IMR-90 (cell line): ENCODE data around the gene MRM2. TPM values are rescaled to one million over a fixed set of nuclear protein-coding genes. Genes with fewer than 3 reads are reported as not detected.

Experiments
- ATAC-seq: fragments of 200-7000 bp; cut with Tn5 transposase; 2 replicates; pipeline ENCODE4 v1.9.1; 2020; ENCODE audit warnings: low read depth, mild to moderate bottlenecking, moderate library complexity
- BruUV-seq: library from RNA; stranded (reverse); fragments of 400-500 nt; replicated peaks from 2 replicates; lab custom pipeline; 2021; lab: Mats Ljungman, UMichigan
- CTCF ChIA-PET: fragments of 300-600 bp; formaldehyde crosslinking; extraction: SDS; loops from one replicate; lab custom pipeline; 2021; ENCODE audit warnings: antibody characterized with exemption; lab: Yijun Ruan, JAX
- POLR2A ChIA-PET: fragments of 300-600 bp; sonication (Branson Sonifier 250); formaldehyde crosslinking; loops from one replicate; lab custom pipeline; 2022; ENCODE audit warnings: antibody characterized with exemption; ENCODE audit not compliant: unreplicated experiment; lab: Charles Lee
- DNase-seq: peaks from one replicate; pipeline ENCODE4 v3.0.0; 2013
- H2AFZ ChIP-seq: replicated peaks from 2 replicates; pipeline ENCODE3; 2013; ENCODE audit warnings: low read length, mild to moderate bottlenecking; ENCODE audit not compliant: poor library complexity
- H2AK5ac ChIP-seq: 2 replicates; pipeline ENCODE4 v1.6.1; 2013; ENCODE audit warnings: low read depth, low read length, inconsistent platforms
- H2AK9ac ChIP-seq: replicated peaks from 2 replicates; pipeline ENCODE3; 2013; ENCODE audit warnings: mild to moderate bottlenecking, low read depth, low read length, moderate library complexity; ENCODE audit not compliant: poor library complexity
- H2BK120ac ChIP-seq: 2 replicates; pipeline ENCODE4 v1.6.1; 2013; ENCODE audit warnings: low read depth, low read length, inconsistent platforms
- H2BK15ac ChIP-seq: 3 replicates; pipeline ENCODE4 v1.6.1; 2013; ENCODE audit warnings: low read depth, low read length, inconsistent platforms
- H2BK20ac ChIP-seq: 2 replicates; pipeline ENCODE4 v1.6.1; 2013; ENCODE audit warnings: low read depth, mild to moderate bottlenecking, inconsistent platforms, low read length, moderate library complexity
- H2BK5ac ChIP-seq: 2 replicates; pipeline ENCODE4 v1.6.1; 2013; ENCODE audit warnings: mild to moderate bottlenecking, low read depth, low read length, inconsistent platforms; ENCODE audit not compliant: poor library complexity, severe bottlenecking
- H3K14ac ChIP-seq: replicated peaks from 2 replicates; pipeline ENCODE4 v1.6.1; 2013; ENCODE audit warnings: low read depth, low read length, inconsistent platforms
- H3K18ac ChIP-seq: 2 replicates; pipeline ENCODE4 v1.6.1; 2013; ENCODE audit warnings: low read depth, low read length, control low read depth
- H3K23ac ChIP-seq: 2 replicates; pipeline ENCODE4 v1.6.1; 2013; ENCODE audit warnings: low read depth, low read length, inconsistent platforms
- H3K27ac ChIP-seq: 2 replicates; pipeline ENCODE4 v1.5.1; 2013; ENCODE audit warnings: mild to moderate bottlenecking, control low read depth, low read length; ENCODE audit not compliant: insufficient read depth
- H3K27me3 ChIP-seq: 2 replicates; pipeline ENCODE4 v1.6.1; 2013; ENCODE audit warnings: low read length; ENCODE audit not compliant: control insufficient read depth, insufficient read depth
- H3K36me3 ChIP-seq: 2 replicates; pipeline ENCODE4 v1.6.1; 2013; ENCODE audit warnings: low read length, mixed read lengths; ENCODE audit not compliant: control insufficient read depth, insufficient read depth
- H3K4ac ChIP-seq: 2 replicates; pipeline ENCODE4 v1.6.1; 2013; ENCODE audit warnings: low read depth, low read length, inconsistent platforms
- H3K4me1 ChIP-seq: 2 replicates; pipeline ENCODE4 v1.6.1; 2013; ENCODE audit warnings: low read length, mixed read lengths; ENCODE audit not compliant: control insufficient read depth, insufficient read depth
- H3K4me2 ChIP-seq: 2 replicates; pipeline ENCODE4 v1.6.1; 2013; ENCODE audit warnings: low read depth, mild to moderate bottlenecking, control low read depth, low read length, moderate library complexity
- H3K4me3 ChIP-seq: 2 replicates; pipeline ENCODE4 v1.5.1; 2013; ENCODE audit warnings: low read depth, mild to moderate bottlenecking, control low read depth, low read length, moderate library complexity; ENCODE audit not compliant: insufficient read depth
- H3K56ac ChIP-seq: 2 replicates; pipeline ENCODE4 v1.6.1; 2013; ENCODE audit warnings: low read length, inconsistent platforms; ENCODE audit not compliant: insufficient read depth; ENCODE audit errors: extremely low read depth
- H3K79me1 ChIP-seq, 2 experiments: 2 replicates each; pipeline ENCODE4 v1.6.1; 2013; ENCODE audit warnings: low read length in 2 of 2, inconsistent platforms in 1 of 2, low read depth in 1 of 2
- H3K9ac ChIP-seq: 2 replicates; pipeline ENCODE4 v1.6.1; 2013; ENCODE audit warnings: low read depth, low read length, control low read depth
- H3K9me1 ChIP-seq: 2 replicates; pipeline ENCODE4 v1.6.1; 2013; ENCODE audit warnings: low read length, inconsistent platforms; ENCODE audit not compliant: insufficient read depth
- H3K9me3 ChIP-seq: 2 replicates; pipeline ENCODE4 v1.6.1; 2013; ENCODE audit warnings: low read length; ENCODE audit not compliant: control insufficient read depth, insufficient read depth
- H4K20me1 ChIP-seq: 2 replicates; pipeline ENCODE4 v1.6.1; 2013; ENCODE audit warnings: low read length, inconsistent platforms; ENCODE audit not compliant: insufficient read depth
- H4K5ac ChIP-seq: 2 replicates; pipeline ENCODE4 v1.6.1; 2013; ENCODE audit warnings: mild to moderate bottlenecking, low read depth, low read length, control low read depth
- H4K8ac ChIP-seq, 2 experiments: 2 replicates each; pipeline ENCODE4 v1.6.1; 2013; ENCODE audit warnings: low read depth in 2 of 2, low read length in 2 of 2, control low read depth in 1 of 2, inconsistent platforms in 1 of 2
- H4K91ac ChIP-seq: 2 replicates; pipeline ENCODE4 v1.6.1; 2013; ENCODE audit warnings: low read depth, low read length, inconsistent platforms; ENCODE audit not compliant: insufficient read depth
- BHLHE40 ChIP-seq: fragments of 150-350 bp; IDR thresholded peaks from 2 replicates; pipeline ENCODE4 v1.6.1; 2016; ENCODE audit warnings: mild to moderate bottlenecking, low read depth, low read length
- CHD1 ChIP-seq: IDR thresholded peaks from 2 replicates; pipeline ENCODE4 v1.6.1; 2012; ENCODE audit warnings: low read depth, low read length, improper control_type of control experiment
- ELK1 ChIP-seq: fragments of 150-350 bp; IDR thresholded peaks from 2 replicates; pipeline ENCODE4 v1.6.1; 2016; ENCODE audit warnings: low read depth, mild to moderate bottlenecking, low read length, moderate library complexity, borderline replicate concordance
- FOS ChIP-seq: fragments of 150-350 bp; IDR thresholded peaks from 2 replicates; pipeline ENCODE4 v1.6.1; 2016; ENCODE audit warnings: low read depth, low read length
- MAFK ChIP-seq: IDR thresholded peaks from 2 replicates; pipeline ENCODE4 v1.6.1; 2012; ENCODE audit warnings: low read depth, low read length, improper control_type of control experiment
- MAZ ChIP-seq: IDR thresholded peaks from 2 replicates; pipeline ENCODE4 v1.6.1; 2012; ENCODE audit warnings: low read depth, mild to moderate bottlenecking, low read length, improper control_type of control experiment, moderate library complexity, borderline replicate concordance
- MXI1 ChIP-seq: IDR thresholded peaks from 2 replicates; pipeline ENCODE4 v1.6.1; 2012; ENCODE audit warnings: low read depth, mild to moderate bottlenecking, low read length, moderate library complexity, borderline replicate concordance
- NFE2L2 ChIP-seq: fragments of 150-350 bp; IDR thresholded peaks from 2 replicates; pipeline ENCODE4 v1.6.1; 2016; ENCODE audit warnings: low read depth, mild to moderate bottlenecking, low read length
- POLR2A ChIP-seq: IDR thresholded peaks from 2 replicates; pipeline ENCODE4 v1.6.1; 2012; ENCODE audit warnings: mild to moderate bottlenecking, low read depth, low read length
- RAD21 ChIP-seq: IDR thresholded peaks from 2 replicates; pipeline ENCODE4 v1.6.1; 2012; ENCODE audit warnings: low read length, improper control_type of control experiment
- RFX5 ChIP-seq: IDR thresholded peaks from 2 replicates; pipeline ENCODE4 v1.8.0; 2012; ENCODE audit warnings: low read depth, mild to moderate bottlenecking, low read length, moderate library complexity
- SMC3 ChIP-seq: fragments of 150-350 bp; IDR thresholded peaks from 2 replicates; pipeline ENCODE4 v1.6.1; 2016; ENCODE audit warnings: low read depth, mild to moderate bottlenecking, antibody characterized with exemption, low read length, moderate library complexity
- USF2 ChIP-seq: fragments of 150-350 bp; IDR thresholded peaks from 2 replicates; pipeline ENCODE4 v1.6.1; 2017; ENCODE audit warnings: mild to moderate bottlenecking, antibody characterized with exemption, low read length, low read depth
- WGBS, 2 experiments: methylation state at CpG; one replicate each; pipeline versions ENCODE4 v1.1.5 to v1.1.7; 2013; ENCODE audit warnings: missing lambda C conversion rate in 2 of 2; ENCODE audit not compliant: insufficient read length in 1 of 2; ENCODE audit errors: extremely low coverage in 2 of 2; 5-methylcytosine and 5-hydroxymethylcytosine counted together
- dilution Hi-C: fragments of 300-500 bp; cut with HindIII; formaldehyde crosslinking; loops from one replicate; pipeline ENCODE4 v1.14.3; 2018; ENCODE audit warnings: low sequenced_read_pairs; ENCODE audit not compliant: unreplicated experiment
- in situ Hi-C: fragments of 300-500 bp; cut with MboI; formaldehyde crosslinking; loops from 3 replicates; pipeline ENCODE4 v1.14.3; 2019; ENCODE audit warnings: low sequenced_read_pairs, inconsistent platforms, mixed read lengths
- intact Hi-C: fragments of 100-400 bp; cut with micrococcal nuclease; formaldehyde crosslinking; loops from 2 replicates; pipeline ENCODE4 v1.10.0; 2022
- polyA plus RNA-seq, 3 experiments: library from polyadenylated mRNA; depleted of rRNA; stranded (reverse); fragments of >200 nt; gene quantifications; 2 replicates each; pipeline ENCODE4 v1.2.3, GENCODE V29; 2012; ENCODE audit warnings: low replicate concordance in 1 of 3
- total RNA-seq: library from RNA; depleted of rRNA; stranded (reverse); fragments of >200 nt; gene quantifications from 2 replicates; pipeline ENCODE4 v1.2.3, GENCODE V29; 2012

Gene MRM2
- total and polyA plus RNA-seq, 2 of the 4 experiments (the other 2 are of a cell fraction), result 19.1 to 23.8 TPM

DNA sequence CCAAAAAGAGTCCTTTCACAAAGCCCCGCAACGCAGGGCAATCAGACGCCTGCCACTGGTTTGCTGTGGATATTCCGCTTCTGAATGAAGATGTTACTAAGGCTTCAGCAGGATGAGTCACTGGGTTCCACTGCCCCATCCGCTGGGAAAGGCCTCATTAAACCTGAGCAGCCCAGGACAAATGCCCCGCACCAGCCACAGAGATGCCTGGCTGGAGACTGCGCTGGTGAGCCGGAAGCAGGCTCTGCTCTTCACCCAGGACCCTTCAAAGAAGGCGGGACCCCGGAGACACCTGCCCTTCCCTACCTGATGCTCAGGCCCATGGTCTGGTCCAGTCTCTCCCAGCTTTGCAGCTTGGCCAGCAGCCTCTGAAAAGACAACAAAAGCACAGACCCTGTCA is 29.1 kb downstream of the MRM2 start:
- Histone ChIP-seq H2BK15ac (no peak overlapping the region), H3K23ac (no peak overlapping the region), H2BK120ac (no peak overlapping the region), H3K4me2 (no peak overlapping the region), H3K9me1 (peaks cover 4% of the 10 kb centered on the region; the same call in 1 of the 2 replicates), H3K36me3 (peaks cover 57% of the 10 kb centered on the region), H3K4me1 (no peaks in the 10 kb centered on the region), H4K91ac (no peak overlapping the region), H4K8ac (no peak overlapping the region), H3K79me1 (peaks cover 0 to 4% of the 10 kb centered on the region in 2 experiments; a peak in 1 of 4 replicates), H3K4me3 (no peak overlapping the region), H3K14ac (no peak overlapping the region), H2AK9ac (no peak overlapping the region), H3K56ac (no peak overlapping the region), H3K27me3 (no peaks in the 10 kb centered on the region), H2AFZ (no peak overlapping the region), H3K4ac (no peak overlapping the region), H3K18ac (no peak overlapping the region), H2BK20ac (no peak overlapping the region), H3K9ac (no peak overlapping the region), H4K5ac (no peak overlapping the region), H3K9me3 (no peaks in the 10 kb centered on the region), H3K27ac (no peak overlapping the region), H4K20me1 (peaks cover 6% of the 10 kb centered on the region; the same call in 1 of the 2 replicates), H2BK5ac (no peak overlapping the region), H2AK5ac (no peak overlapping the region)
- ATAC-seq (no peak), DNase-seq (no peak)
- no TSS peak for BruUV-seq
- CTCF ChIA-PET, result interaction anchor here (1.0 kb wide), 1 partner anchor 18 kb away, joined by 4 read pairs; no protein-coding TSS in a partner anchor
- TF ChIP-seq SMC3 (no peak), USF2 (no peak), CHD1 (no peak), FOS (no peak), ELK1 (no peak), RFX5 (no peak), BHLHE40 (no peak), POLR2A (no peak), MAFK (no peak), MXI1 (no peak), NFE2L2 (no peak), MAZ (no peak), RAD21 (no peak)
- POLR2A ChIA-PET, result no interaction called here
- intact Hi-C loops (no loop called here), dilution Hi-C loops (no loop called here), in situ Hi-C loops (loop anchor here (10.0 kb wide), 1 partner anchor 558 kb away; no protein-coding TSS in a partner anchor)
- WGBS, 2 experiments, result 98% methylated on average over 8 of the region's 10 CpGs; no CpG with 5 or more reads in 1 of the 2 experiments
